Midbrain (tissue), 1 donor: ENCODE data around the gene EEF1A2.

ENCODE experiments used
- DNase-seq: peaks from one replicate; lab custom pipeline; 2025; lab: John Stamatoyannopoulos, UW

The EEF1A2 gene

DNA sequence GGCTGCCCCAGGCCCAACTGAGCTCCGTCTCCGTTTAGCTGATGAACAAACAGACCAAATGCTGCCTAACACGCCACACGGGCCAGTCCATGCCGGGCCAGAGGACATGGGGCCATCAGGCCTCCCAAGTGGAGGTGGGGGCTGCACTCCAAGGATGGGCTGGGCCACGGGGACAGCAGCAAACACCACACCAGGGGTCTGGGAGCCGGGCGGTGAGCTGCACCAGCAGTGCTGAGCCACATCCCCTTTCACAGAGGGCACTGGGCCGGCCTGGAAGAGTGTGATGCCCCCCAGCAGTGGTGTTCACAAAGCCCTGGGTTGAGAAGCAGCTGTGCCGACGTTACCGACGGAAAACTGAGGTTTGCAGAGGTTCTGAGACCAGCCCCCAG is 29.2 kb downstream of the EEF1A2 start:
- DNase-seq, result no peak

DNA sequence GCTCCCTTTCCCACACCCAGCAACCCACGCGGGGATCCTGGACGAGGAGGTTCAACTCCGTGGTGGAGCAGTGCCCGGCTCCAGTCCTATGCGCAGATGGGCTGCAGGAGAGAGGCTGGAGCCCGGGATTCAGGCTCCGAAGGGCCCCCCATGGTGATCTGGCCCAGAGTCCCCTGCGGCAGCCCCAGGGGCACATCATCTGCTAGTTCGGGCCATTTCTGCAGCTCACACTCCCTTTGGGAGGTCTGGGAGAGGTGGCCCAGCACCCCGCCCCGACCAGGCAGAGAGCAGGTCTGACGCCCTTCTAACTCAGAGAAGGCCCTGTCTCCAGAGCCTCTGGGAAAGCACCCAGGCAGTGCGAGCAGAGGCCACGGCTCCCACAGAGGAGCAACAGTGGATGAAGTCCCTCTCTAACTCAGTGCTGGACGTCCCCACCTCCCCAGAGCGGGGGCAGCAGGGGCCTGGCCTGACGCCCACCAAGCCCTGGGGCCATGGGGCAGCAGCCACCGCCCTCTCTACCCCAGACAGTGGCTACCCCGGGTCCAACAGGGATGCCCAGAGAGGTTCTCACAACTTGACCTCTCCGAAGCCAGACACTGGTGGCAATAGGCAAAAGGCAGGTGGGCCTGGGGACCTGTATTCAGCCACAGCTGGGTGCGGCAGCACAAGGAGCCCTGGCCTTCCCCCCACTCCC is 29.7 kb downstream of the EEF1A2 start:
- DNase-seq, result no peak

DNA sequence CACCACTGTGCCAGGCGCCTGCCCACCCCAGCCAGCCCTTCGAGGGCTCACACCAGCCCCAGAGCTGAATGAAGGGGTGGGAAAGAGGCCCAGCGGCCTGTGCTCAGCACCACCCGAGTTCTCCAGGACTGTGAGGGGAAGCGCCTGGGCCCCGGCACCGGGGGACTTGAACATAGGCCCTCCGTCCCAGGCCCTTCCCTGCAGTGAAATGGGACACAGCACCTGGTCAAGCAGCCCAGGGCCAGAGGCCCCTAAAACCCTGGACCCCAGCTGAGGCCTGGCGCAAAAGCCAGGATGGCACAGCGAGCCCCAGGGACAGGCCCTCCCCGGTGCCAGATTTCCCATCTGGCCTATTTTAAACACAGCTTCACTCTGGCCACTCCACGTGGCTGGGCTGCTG is 30.5 kb downstream of the EEF1A2 start:
- DNase-seq, result no peak

DNA sequence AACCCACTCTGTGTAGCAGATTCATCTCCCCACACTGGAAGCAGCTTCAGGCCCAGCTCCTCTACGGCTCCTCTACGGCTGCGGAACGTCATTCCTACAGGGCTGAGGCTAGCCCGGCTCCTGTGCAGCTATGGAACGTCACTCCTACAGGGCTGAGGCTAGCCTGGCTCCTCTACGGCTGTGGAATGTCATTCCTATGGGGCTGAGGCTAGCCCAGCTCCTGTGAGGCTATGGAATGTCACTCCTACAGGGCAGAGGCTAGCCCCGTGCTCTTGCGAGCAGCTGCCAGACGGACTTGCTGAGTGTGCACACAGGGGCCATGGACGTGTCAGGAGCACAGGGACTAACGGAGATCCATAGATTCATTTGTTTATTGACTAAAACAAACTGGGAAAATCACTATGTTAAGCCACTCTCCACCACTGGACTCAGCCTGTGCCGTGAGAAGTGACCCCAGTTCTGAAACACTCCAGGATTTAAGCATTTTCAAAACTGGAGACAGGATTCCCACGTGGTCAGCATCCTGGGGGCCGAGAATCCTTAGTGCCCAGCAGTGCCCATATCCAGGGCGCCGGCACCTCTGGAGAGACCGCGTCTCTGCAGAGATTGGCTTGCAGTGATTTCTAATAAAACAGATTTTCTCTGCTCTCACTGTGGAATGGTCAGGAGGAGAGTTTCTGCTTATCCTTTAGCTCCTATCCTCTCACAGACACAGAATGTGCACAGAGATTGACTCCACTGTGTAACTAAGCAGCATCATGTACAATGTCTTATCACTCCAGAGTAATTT is 31.4 kb downstream of the EEF1A2 start:
- DNase-seq, result no peak

DNA sequence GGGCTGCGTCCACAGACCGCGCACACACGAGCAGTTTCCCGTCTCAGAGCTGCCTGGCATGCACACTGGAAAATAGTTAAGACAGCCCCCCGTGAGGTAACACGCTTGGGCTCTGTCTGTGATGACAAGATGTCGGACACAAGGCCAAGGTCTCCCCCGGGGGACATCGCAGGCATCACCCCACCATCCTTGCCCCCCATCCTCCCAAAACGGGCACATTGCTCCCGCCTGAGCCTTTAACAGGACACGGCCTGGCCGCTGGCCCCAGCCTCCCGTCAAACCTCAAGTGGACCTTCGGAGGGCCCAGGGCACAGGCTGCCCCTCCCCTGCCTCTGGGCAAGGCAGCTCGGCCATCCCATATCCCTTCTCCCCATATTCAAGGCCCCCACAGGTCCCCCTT is 32.0 kb downstream of the EEF1A2 start:
- no peak for DNase-seq

DNA sequence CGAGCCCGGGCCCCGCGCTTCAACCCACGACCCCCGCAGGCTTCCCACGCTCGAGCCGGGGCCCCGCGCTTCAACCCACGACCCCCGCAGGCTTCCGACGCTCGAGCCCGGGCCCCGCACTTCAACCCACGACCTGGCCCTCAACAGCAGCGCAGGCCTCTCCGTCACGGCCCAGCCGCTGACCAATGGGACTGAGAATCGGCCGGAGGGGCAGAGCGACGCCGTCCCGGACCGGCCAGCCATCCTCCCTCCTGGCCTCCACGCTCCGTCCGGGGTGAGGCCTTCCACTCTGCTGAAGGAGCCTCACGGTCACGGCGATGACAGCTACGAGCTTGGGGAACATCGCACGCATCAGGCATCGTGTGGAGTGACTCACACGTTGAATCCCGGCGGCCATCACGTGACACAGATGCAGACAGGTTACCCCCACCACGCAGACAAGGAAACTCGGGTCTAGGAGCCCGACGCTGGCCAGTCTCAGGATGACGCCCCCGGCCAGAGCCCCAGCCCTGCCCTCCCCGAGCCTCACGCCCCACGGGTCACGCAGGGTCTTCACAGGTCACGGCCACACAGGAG is 32.5 kb downstream of the EEF1A2 start:
- no peak for DNase-seq

DNA sequence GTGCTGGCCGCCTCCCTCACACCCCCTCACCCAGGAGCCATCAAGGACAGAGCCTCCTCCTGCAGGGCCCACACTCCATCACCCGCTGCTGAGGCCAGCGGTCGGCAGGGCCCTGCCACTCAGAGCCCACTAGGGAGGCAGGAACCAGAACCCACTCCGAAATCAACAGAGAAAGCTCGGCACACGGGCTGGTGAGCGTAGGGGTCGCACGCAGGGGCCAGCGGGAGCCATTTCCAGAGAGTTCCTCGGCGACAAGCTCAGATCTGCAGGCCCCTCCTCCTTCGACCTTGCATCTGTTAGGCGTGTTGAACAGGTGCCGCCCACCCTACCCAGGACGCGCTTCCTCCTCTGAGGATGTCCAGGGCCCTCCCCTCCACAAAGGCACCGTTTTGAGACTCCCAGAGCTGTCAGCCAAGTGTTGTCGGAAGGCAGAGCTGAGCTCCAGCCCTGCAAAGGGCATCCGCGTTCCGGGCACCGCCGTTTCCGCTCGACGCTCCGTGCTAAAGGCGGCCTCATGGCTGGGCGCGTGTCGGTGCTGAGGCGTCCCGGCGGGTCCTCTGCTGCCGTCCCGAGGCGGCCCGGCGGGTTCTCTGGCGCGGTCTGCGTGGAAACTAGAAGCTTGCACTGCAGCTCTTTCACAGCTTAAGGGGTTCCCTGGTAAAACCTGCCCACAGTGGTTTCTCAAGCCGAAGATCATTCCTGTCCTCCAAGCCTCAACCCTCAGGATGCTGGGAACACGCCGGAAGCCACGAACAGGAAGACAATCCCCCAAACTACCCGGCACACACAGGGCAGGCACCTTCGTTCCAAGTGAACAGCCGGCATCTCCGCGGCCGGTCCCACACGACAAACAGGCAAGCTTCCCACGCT is 33.3 kb downstream of the EEF1A2 start:
- DNase-seq, result no peak

DNA sequence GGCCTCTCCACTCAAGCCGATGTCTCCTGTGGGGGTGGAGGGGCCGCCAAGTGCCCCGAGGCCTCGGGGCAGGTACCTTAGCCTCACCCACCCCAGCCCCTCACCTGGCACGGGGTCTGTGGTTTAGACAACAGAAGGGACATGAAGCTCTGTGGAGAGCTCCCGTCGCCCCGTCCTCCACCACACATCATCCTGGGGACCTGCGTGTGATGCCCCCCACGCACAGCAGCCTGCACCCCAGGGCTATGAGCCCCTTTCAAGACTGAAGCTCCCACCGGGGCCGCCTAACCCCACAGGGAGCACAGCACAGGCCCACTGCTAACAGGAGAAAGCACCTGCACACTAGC is 34.6 kb downstream of the EEF1A2 start:
- no peak for DNase-seq

DNA sequence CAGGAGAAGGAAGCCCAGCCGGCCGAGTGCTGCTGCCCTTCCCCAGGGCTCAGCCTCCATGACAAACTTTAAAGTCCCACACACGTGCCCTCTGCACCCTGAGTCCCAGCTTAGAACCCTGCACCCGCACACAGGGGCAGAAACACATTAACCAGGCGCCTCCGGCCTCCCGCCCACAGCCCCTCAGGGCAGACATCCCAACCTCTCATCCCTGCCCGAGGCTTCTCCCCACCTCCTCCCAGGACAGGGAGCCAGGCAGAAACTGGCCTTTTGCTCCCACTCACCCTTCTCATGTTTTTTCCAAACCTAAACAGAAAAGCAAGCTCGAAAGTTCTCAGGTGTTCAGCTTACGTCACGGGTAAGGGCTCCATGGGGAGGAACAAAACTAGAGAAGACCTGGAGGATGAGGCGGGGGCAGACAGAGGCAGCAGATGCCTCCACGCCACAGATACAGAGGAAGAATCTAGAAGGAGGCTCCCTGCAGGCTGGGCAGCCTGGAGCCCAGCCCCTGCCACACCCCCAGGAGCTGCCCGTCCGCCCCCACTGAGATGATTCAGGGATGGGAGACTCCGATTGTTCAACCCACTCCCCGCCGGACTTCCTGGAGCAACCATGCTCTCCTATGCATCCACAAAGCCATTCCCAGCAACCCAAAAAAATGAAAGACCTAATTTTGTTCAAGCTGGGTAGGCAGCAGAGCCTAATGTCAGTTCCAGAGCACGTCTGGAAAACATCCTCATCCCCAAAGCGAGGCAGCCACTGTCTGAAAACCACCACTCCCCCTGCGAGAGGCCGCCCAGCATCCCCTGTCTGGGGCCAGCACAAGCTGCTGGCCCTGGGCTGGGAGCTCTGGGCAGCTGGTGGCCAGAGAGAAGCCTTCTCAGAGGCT is 35.2 kb downstream of the EEF1A2 start:
- no peak for DNase-seq

DNA sequence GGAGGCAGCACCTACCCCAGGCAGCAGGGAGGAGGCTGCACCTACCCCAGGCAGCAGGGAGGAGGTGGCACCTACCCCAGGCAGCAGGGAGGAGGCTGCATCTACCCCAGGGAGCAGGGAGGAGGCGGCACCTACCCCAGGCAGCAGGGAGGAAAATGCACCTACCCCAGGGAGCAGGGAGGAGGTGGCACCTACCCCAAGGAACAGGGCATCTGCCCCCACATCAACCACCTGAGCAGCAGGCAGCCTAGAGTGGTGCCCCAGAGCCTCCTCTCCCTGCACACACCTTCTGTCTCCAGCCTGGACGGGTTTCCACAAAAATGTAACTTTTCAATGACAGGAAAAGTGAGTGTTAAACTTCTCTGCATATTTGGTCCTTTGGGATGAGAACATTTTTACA is 36.6 kb downstream of the EEF1A2 start:
- DNase-seq, result no peak

DNA sequence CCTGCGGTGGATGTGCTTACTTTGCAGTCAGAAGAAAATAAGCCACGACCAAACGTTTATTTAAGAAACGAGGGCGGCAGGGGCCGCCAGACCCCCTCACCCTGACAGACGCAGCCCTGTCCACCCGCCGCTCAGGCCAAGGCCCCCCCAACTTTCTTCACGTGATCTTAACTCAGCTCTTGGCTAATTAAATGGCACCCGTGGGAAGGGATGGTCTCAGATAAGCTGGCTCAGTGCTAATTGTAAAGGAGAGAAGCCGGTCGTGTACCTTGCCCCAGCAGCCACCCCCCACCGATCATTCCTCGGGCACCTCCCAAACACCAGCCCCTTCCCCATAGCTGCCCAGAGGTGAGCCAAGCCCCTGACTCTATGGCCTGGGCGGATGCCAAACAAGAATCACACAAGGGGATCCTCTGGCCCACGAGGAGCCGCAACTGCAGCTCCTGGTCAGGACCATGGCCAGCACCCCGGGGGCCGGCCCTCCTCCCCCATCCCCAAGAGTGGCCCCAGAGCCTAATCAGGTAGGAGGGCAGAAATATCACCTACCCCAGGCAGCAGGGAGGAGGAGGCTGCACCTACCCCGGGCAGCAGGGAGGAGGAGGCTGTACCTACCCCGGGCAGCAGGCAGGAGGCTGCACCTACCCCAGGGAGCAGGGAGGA is 37.6 kb downstream of the EEF1A2 start:
- DNase-seq, result no peak

DNA sequence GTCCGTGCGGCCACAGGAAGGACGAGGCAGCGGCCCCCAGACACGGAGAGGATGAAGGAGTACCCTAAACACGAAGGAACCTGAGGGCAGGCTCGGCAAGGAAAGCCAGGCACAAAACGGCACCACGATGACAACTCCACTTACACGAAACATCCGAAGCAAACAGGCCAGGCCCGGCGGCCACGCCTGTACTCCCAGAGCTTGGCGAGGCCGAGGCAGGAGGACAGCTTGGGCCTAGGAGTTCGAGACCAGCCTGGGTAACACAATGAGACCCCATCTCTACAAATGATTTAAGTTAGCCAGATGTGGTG is 39.9 kb downstream of the EEF1A2 start:
- DNase-seq, result no peak

DNA sequence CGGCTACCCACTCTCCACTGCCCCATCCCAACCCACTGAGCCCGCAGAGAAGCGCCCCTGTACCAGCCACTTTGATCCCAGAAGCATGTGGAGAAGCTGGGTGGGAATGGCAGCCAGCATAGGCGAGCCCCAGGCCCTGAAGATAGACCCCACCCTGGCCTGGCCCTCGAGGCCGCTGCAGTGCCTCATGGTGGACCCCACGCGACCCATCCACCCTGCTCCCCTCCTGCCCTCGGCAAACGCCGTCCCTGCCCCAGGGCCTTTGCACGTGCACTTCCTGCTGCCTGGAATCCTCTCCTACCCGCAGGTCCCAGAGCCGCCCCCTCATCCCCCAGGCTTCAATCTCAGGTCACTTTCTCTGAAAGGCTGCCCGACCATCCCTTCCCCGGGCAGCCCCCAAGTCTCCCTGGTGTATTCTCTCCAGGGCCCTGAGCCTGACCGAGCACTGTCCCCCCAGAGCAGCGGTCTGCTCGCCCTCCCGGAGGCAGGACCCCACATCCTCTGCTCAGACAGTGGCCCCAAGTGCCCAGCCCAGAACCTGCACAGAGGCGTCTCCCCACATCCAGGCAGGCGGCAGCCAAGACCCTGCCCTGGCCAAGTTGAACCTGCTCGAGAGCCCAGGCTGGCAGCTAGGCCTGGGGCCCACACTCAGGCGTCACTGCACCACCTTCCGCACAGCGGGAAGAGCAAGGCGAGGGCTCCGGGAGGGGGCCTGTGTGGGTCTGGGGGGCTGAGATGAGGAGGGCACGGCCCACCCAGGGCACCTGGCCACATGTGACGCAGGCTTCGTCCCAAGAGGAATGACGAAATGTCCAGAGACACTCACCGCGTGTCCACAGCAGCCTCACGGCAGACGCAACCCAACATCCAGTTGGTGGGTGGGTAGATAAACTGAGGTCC is 40.5 kb downstream of the EEF1A2 start:
- DNase-seq, result no peak

DNA sequence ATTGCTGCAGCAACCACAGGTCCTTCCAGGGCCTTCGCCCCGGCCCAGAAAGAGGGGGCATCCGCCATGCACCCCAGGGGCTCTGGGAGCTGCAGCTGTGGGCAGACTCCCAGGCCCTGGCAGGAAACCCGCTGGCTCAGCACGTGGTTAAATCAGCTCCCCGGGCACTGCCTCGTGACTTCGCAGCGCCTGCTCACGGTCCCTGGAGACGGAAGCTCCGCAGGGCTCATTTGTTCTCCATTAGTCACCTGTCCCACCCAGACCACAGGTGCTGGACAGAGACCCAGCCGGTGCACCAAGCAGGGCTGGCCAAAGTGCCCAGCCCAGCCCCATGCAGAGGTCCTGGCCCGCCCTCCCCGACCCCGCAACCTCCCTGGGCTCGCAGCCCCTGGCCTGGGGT is 41.1 kb downstream of the EEF1A2 start:
- peak; percentile 39 for DNase-seq

DNA sequence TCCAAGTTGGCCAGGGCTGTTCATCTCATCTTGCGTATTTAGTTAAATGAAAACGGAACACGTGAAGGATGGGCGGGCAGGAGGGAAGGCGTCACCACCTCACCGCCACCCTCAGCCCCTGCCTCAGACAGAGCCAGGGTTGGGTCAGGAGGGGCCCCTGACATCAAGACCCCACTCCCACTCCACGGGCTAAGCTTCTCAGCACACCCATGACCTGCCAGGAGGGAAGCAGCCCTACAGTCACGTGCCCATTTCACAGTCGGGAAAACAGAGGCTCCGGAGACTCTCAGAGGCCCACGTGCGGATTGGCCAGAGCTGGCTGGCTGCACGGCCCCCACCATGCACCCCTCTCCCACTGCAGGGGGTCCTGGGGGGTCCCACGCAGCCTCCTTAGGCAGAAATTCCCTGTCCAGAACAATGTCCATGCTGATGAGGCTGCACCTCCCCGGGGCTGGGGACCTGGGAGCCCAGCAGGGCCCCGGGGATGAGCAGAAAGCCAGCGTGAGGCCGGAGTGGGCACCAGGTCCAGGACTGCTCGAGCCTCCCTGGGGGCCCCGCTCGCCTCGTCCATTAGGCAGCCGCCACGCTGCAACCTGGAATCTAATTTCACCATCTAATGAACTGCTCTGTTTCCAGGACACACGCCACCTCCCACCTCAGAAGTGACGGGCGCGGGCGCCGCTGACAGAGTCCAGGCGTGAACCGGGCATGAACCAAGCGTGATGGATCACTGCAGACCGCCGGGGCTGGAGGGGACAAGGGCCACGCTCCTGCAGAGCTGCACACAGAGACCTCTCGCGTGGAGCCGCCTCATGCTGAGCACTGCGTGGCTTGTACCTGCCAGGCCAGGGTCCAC is 42.2 kb downstream of the EEF1A2 start:
- no peak for DNase-seq

DNA sequence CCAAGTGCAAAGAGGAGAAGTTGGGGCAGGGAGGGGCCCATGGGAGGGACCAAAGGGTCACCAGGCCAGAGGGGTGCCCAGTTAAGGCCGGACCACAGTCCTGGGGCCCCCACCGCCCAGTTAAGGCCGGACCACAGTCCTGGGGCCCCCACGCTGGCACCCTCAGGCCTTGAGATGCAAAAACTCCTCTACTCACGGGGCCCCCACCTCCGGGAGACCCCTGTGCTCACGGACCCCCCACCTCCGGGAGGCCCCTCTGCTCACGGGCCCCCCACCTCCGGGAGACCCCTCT is 43.4 kb downstream of the EEF1A2 start:
- no peak for DNase-seq

DNA sequence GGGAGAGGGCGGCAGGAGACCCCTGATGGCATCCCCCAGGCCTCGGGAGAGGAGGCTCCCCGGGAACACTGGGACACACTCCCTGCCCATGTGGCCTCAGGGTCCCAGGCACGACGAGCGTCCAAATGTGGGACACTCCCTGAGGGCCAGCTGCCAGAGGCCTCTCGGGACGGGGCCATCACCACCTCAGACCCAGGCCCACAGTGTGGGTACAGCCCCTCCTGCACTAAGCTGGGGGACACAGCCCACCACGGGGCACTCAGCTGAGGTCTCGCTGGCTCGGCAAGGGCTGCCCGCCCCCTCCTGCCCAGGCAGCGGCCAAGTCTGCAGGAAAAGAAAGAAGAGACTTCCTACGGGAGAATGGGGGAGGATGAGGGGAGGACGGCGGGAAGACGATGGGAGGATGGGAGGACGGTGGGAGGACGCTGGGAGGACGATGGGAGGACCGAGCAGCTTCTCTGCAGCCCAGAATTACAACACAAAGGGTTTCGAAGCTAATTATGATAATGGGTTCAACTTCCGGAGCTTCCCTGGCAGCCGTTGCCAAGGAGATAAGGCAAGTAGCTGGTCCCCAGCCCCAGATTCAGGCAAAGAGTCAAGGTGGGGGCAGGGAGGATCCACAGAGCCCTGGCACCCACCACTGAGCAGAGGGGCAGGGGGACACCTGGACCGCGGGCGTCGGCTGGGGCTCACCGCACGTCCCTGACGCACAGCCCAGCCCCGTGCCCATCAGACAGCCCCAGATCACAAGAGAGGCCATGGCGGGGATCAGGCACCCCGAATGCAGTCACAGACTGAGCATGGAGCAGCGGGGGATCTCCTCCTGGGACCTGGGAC is 43.9 kb downstream of the EEF1A2 start:
- DNase-seq, result no peak

DNA sequence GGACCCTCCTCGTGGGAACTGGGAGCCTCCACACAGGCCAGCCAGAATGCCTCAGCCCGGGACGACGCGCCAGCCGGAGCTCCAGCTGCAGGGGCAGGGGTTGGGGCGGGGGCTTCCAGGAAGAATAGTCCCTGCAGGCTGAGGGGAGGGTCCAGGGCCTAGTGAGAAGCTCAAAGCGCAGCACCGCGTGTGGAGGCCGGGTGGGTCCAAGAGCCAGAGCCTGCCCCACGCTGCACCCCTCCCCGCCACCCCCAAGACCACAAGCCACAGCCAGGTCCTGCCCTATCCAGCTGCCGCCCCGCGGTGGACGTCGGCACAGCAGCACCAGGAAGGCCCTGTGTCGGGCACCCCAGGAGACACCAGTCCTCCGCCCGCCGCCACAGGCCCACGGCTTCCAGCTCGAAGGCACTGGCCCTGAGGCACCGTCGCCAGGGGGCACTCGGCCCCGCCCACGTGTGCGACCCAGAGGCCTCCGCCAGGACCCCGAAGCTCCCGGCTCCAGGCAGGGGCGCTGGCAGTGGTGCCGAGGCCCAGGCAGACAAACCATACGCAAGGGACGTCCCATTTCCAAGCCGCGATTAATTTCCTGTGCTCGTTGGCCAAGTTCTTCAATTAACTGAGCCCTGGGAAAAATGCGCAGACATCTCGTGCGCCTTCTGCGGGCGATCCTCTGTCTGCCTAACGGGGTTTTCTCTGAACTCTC is 45.9 kb downstream of the EEF1A2 start:
- DNase-seq, result no peak
